PC-3 (cell line): ENCODE results near the gene GHRHR.

ENCODE experiments used
- CTCF ChIP-seq: fragments of 300-600 bp; sonication (generic); conservative IDR thresholded peaks from 2 replicates; pipeline ENCODE4 v1.5.1; 2017; ENCODE audit warnings: antibody characterized with exemption, low read depth, mild to moderate bottlenecking, low read length
- EZH2 ChIP-seq: fragments of 300-600 bp; sonication (generic); IDR thresholded peaks from one replicate; pipeline ENCODE4 v1.6.1; 2017; ENCODE audit warnings: antibody characterized with exemption, mild to moderate bottlenecking, low read length; ENCODE audit not compliant: unreplicated experiment
- EZH2phosphoT487 ChIP-seq: fragments of 300-600 bp; sonication (generic); IDR thresholded peaks from 2 replicates; pipeline ENCODE4 v1.6.1; 2018; ENCODE audit warnings: mild to moderate bottlenecking, antibody characterized with exemption, low read length, borderline replicate concordance

DNA sequence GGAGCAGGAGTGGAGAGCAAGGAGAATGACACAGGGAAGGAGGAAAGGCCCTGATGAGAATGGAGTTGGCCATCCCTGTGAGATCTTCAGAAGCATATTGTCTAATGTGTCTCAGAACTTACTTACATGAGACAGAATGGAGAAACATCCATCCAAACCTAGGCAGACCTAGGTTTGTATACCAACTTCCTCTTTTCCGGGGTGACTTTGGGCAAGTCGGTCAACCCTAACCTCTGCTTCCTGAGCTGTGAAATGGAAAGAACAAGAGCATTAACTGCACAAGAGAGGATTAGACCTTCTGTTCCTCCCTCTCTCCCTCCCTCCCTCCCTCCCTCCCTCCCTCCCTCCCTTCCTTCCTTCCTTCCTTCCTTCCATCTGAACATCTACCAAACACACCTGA is 4.5 kb downstream of the GHRHR start:
- TF ChIP-seq EZH2: no peak
- TF ChIP-seq CTCF: no peak
- no peak for TF ChIP-seq EZH2phosphoT487
